ENCODE results near the gene AZGP1.
"Not testable (repeated sequence)": the region's sequence is repeated elsewhere in the genome, so short reads cannot be mapped to it uniquely, and the experiment has no call there.

Gene AZGP1

DNA sequence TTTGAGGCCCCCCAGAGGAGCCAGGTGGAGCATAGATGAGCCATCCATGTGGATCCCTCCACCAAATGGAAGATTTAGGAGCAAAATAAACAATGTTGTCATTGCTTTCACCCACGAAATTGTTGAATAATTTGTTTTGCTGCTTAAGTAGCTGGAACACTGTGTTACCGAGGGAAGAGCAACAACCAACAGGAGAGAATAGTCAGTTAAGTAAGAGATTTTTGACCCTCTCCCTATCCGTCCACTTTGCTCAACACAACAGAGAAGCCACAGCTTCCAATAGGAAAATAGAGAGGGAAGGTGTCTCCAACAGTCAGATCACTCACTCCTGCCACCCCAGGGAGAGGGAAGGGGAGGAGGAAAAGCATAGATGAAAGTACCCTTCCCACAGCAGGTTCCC lies 35.7 kb upstream of the AZGP1 start:
- no peak for TF ChIP-seq CTCF (IDR thresholded peaks at IDR 0.05; ENCODE audit: control insufficient read depth, extremely low read depth, insufficient read depth)
- H3K4me3 ChIP-seq (ENCODE audit: low read depth, low read length): no peak overlapping the region
- no peak for DNase-seq (ENCODE audit: low read depth)

DNA sequence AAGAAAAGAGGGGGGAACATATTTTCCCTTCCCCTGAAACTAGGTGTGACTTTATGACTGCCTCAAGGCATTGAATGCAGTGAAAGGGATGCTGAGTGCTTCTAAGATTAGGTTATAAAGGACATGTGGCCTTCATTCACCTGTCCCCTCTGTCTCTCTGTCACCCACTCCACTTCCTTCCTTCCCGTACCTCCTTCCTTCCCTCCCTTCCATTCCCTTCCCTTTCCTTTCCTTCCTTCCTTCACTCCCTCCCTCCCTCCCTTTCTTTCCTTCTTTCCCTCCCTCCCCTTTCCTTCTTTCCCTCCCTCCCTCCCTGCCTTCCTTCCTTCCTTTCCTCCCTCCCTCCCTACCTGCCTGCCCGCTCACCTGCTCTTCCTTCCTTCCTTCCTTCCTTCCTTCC lies 35.1 kb upstream of the AZGP1 start:
- H3K4me3 ChIP-seq (ENCODE audit: low read depth, low read length): no peak overlapping the region
- DNase-seq (ENCODE audit: low read depth): no peak
- no peak for TF ChIP-seq CTCF (IDR thresholded peaks at IDR 0.05; ENCODE audit: control insufficient read depth, extremely low read depth, insufficient read depth)

DNA sequence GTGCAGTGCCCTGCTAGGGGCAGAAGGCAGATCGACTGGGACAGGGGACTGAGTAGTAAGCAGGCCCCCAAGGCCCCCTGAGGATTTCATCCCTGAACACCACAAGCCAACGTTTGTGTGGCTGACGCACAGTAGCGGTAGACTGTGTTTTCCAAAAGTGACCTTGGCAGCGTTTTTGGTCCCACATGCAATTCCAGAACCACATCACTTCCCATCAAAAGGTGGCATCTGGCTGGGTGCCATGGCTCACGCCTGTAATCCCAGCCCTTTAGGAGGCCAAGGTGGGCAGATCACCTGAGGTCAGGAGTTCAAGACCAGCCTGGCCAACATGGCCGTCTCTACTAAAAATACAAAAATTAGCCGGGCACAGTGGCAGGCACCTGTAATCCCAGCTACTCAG lies 34.1 kb upstream of the AZGP1 start:
- not testable (repeated sequence) for H3K4me3 ChIP-seq (ENCODE audit: low read depth, low read length); DNase-seq (ENCODE audit: low read depth)

GRCh38 chr7:100008525-100008924 lies 32.7 kb upstream of the AZGP1 start:
- no peak for TF ChIP-seq CTCF (IDR thresholded peaks at IDR 0.05; ENCODE audit: control insufficient read depth, extremely low read depth, insufficient read depth)
- no peak overlapping the region for H3K4me3 ChIP-seq (ENCODE audit: low read depth, low read length)
- peak; percentile 66 for DNase-seq (ENCODE audit: low read depth)

DNA sequence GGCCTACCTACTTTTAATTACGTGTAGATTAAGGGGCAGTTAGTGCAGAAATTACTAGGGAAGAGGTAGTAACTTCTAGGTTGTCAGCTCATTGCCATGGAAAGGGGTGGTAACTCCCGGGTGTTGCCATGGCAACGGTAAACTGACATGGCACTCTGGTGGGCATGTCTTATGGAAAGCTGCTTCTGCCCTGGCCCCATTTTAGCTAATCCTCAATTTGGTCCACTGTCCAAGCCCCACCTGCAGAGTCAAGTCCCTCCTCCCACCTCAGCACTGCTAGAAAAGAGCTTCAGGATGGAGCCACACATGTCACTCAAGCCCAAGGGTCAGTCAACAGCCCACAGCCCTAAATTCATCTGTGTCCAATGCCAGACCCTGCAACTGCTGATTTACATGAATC lies 32.1 kb upstream of the AZGP1 start:
- TF ChIP-seq CTCF (IDR thresholded peaks at IDR 0.05; ENCODE audit: control insufficient read depth, extremely low read depth, insufficient read depth): no peak
- DNase-seq (ENCODE audit: low read depth): no peak
- H3K4me3 ChIP-seq (ENCODE audit: low read depth, low read length): no peak overlapping the region

DNA sequence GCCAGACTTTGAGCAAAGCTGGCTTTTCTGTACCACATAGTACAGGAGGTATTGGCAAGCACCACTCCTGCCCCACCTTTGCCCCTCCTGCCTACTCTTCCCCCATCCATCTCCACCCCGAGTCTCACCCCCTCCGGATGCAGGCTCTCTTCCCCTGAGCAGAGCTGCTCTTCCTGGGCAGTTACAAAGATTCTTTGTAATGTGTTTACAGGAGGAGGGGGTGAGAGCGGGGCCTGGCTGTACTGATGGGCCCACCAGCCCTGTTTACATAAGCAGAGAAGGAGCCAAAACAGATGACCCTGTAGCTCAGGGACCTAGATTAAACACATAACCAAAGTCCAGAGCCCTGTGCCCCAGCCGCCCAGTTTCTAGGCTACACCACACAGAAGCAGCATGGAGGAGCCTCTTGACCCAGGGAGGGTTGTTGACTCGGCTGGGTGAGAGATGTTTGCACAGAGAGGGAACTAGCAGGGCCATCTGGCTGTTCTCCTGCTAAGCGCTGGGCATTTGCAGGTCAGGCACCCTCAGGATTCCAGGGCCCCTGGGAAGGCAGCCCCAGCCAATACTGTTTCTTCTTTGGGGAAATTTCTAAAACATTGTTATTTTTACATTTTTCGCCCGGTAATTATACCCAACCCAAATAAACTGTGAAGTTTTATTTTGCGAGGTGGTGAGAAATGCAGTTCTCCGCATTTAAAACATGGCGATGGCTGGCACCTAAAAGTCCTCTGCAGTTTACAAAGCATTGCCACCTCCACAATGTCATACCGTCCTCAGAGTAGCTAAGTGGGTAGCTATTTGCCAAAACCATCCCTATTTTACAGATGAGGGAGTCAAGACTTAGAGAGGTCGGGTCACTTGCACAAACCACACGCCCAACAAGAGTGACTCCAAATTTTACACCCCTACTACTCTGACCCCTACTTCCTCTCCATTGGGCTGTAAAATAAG lies 28.2 kb upstream of the AZGP1 start:
- no peak for TF ChIP-seq CTCF (IDR thresholded peaks at IDR 0.05; ENCODE audit: control insufficient read depth, extremely low read depth, insufficient read depth)
- no peak for DNase-seq (ENCODE audit: low read depth)
- no peak overlapping the region for H3K4me3 ChIP-seq (ENCODE audit: low read depth, low read length)

DNA sequence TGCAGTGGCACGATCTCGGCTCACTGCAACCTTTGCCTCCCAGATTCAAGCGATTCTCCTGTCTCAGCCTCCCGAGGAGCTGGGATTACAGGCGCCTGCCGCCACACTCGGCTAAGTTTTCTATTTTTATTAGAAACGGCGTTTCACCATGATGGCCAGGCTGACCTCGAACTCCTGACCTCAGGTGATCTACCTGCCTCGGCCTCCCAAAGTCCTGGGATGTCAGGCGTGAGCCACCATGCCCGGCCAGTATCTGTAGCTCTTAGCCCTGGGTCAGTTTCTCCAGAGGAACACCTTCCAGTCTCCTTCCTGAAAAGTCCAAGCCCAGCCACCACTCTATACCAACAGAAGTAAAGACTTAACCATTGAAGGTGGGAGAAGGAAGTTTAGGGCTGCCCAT lies 24.4 kb upstream of the AZGP1 start:
- DNase-seq (ENCODE audit: low read depth): no peak
- no peak for TF ChIP-seq CTCF (IDR thresholded peaks at IDR 0.05; ENCODE audit: control insufficient read depth, extremely low read depth, insufficient read depth)
- H3K4me3 ChIP-seq (ENCODE audit: low read depth, low read length): no peak overlapping the region

Measured in LNCaP clone FGC (cell line).